GM21367 (cell line): ENCODE measurements around the gene MT3.
"Not testable (repeated sequence)": the region's sequence is repeated elsewhere in the genome, so short reads cannot be mapped to it uniquely, and the experiment has no call there.

ENCODE experiments used
- ATAC-seq: cut with Tn5 transposase; IDR thresholded peaks from one replicate; pipeline ENCODE4 v1.9.1; 2021; ENCODE audit not compliant: unreplicated experiment

Gene MT3

GRCh38 chr16:56577300-56577625 is 12.1 kb upstream of the MT3 start:
- ATAC-seq: no peak

GRCh38 chr16:56580391-56581048 is 8.8 kb upstream of the MT3 start:
- ATAC-seq: no peak

GRCh38 chr16:56582911-56583310 is 6.4 kb upstream of the MT3 start:
- not testable (repeated sequence) for ATAC-seq

- no peak for ATAC-seq
These were observed 5.8 kb upstream of the MT3 start for GRCh38 chr16:56583351-56584168.

GRCh38 chr16:56584276-56584675 is 5.1 kb upstream of the MT3 start:
- ATAC-seq: no peak

GRCh38 chr16:56588781-56589140 is 567 bp upstream of the MT3 start:
- no peak for ATAC-seq

GRCh38 chr16:56591377-56592060 is 2.2 kb downstream of the MT3 start:
- no peak for ATAC-seq

- no peak for ATAC-seq
These were observed 4.4 kb downstream of the MT3 start for GRCh38 chr16:56593573-56594291.

- no peak for ATAC-seq
These were observed 4.9 kb downstream of the MT3 start for GRCh38 chr16:56594292-56594619.

GRCh38 chr16:56600398-56600999 is 11.2 kb downstream of the MT3 start:
- no peak for ATAC-seq

- ATAC-seq: no peak
These were observed 12.0 kb downstream of the MT3 start for GRCh38 chr16:56601325-56601724.

- no peak for ATAC-seq
These were observed 14.3 kb downstream of the MT3 start for GRCh38 chr16:56603589-56603988.

- ATAC-seq: no peak
These were observed 15.6 kb downstream of the MT3 start for GRCh38 chr16:56604966-56605365.

GRCh38 chr16:56605475-56605874 is 16.1 kb downstream of the MT3 start:
- ATAC-seq: no peak

- no peak for ATAC-seq
These were observed 16.7 kb downstream of the MT3 start for GRCh38 chr16:56606071-56606475.

GRCh38 chr16:56606476-56607108 is 17.3 kb downstream of the MT3 start:
- no peak for ATAC-seq

- no peak for ATAC-seq
These were observed 17.8 kb downstream of the MT3 start for GRCh38 chr16:56607109-56607618.

GRCh38 chr16:56607675-56608042 is 18.3 kb downstream of the MT3 start:
- ATAC-seq: no peak

GRCh38 chr16:56608043-56608875 is 18.9 kb downstream of the MT3 start, which contains the start of gene MT2A:
MT2A (plus strand) TSS chr16:56608584; CDS start chr16:56608656, 72 bp downstream.
- ATAC-seq: peak; percentile 72
